SK-N-MC (cell line): ENCODE results near the gene PDE1C.

Experiments used
- EZH2 ChIP-seq: fragments of 200-600 bp; sonication (generic); IDR thresholded peaks from one replicate; pipeline ENCODE4 v1.6.1; 2017; ENCODE audit warnings: antibody characterized with exemption
- FOXP2 ChIP-seq: optimal IDR thresholded peaks from 2 replicates; pipeline ENCODE3; 2011; ENCODE audit warnings: mild to moderate bottlenecking, moderate library complexity; ENCODE audit not compliant: insufficient read depth; ENCODE audit errors: extremely low read length, control extremely low read depth
- POLR2AphosphoS5 ChIP-seq: IDR thresholded peaks from 2 replicates; pipeline ENCODE4 v1.6.1; 2012; ENCODE audit warnings: mild to moderate bottlenecking, low read depth, low read length, borderline replicate concordance

- no peak for TF ChIP-seq POLR2AphosphoS5
- TF ChIP-seq EZH2, result no peak
- no peak for TF ChIP-seq FOXP2
Observed at GRCh38 chr7:31811650-31812461, 258.4 kb downstream of the PDE1C start.
